ENCODE data around the gene SYAP1. TPM values are rescaled to one million over a fixed set of nuclear protein-coding genes. Genes with fewer than 3 reads are reported as not detected.

Gene SYAP1
- total RNA-seq, 3 donors from 2014 or later: 35.0 to 53.4 (median 46.9) TPM

GRCh38 chrX:16727637-16728036 lies 8.2 kb downstream of the SYAP1 start:
- H3K9me3 ChIP-seq: no peaks in the 10 kb centered on the region
- ATAC-seq (no peak), DNase-seq (no peak)
- H3K36me3 ChIP-seq (ENCODE audit: low read depth): no peaks in the 10 kb centered on the region
- H3K4me1 ChIP-seq (ENCODE audit: low read depth): peaks cover 10% of the 10 kb centered on the region
- intact Hi-C loops (cut with DNase I, micrococcal nuclease): no loop called here
- no peak overlapping the region for H3K4me3 ChIP-seq
- no peak for TF ChIP-seq CTCF (IDR thresholded peaks at IDR 0.05)

GRCh38 chrX:16730450-16730849 lies 11.0 kb downstream of the SYAP1 start:
- ATAC-seq (no peak), DNase-seq (no peak)
- Histone ChIP-seq H3K9me3 (no peaks in the 10 kb centered on the region), H3K4me1 (ENCODE audit: low read depth) (peaks cover 4% of the 10 kb centered on the region), H3K4me3 (no peak overlapping the region), H3K36me3 (ENCODE audit: low read depth) (no peaks in the 10 kb centered on the region)
- TF ChIP-seq CTCF (IDR thresholded peaks at IDR 0.05): no peak
- intact Hi-C loops (cut with DNase I, micrococcal nuclease): no loop called here

- DNase-seq (no peak), ATAC-seq (no peak)
- intact Hi-C loops (cut with DNase I, micrococcal nuclease): no loop called here
- Histone ChIP-seq H3K4me1 (ENCODE audit: low read depth) (no peaks in the 10 kb centered on the region), H3K36me3 (ENCODE audit: low read depth) (no peaks in the 10 kb centered on the region), H3K4me3 (no peak overlapping the region), H3K9me3 (no peaks in the 10 kb centered on the region)
- no peak for TF ChIP-seq CTCF (IDR thresholded peaks at IDR 0.05)
Observed at GRCh38 chrX:16733013-16733412, 13.6 kb downstream of the SYAP1 start.

GRCh38 chrX:16737024-16737423 lies 17.6 kb downstream of the SYAP1 start:
- intact Hi-C loops (cut with DNase I, micrococcal nuclease): no loop called here
- no peak for TF ChIP-seq CTCF (IDR thresholded peaks at IDR 0.05)
- Histone ChIP-seq H3K9me3 (no peaks in the 10 kb centered on the region), H3K4me3 (no peak overlapping the region), H3K4me1 (ENCODE audit: low read depth) (no peaks in the 10 kb centered on the region), H3K36me3 (ENCODE audit: low read depth) (no peaks in the 10 kb centered on the region)
- ATAC-seq (no peak), DNase-seq (no peak)

GRCh38 chrX:16739574-16739973 lies 20.2 kb downstream of the SYAP1 start:
- intact Hi-C loops (cut with DNase I, micrococcal nuclease): no loop called here
- ATAC-seq: no peak
- Histone ChIP-seq H3K4me1 (ENCODE audit: low read depth) (no peaks in the 10 kb centered on the region), H3K4me3 (no peak overlapping the region), H3K9me3 (no peaks in the 10 kb centered on the region), H3K36me3 (ENCODE audit: low read depth) (no peaks in the 10 kb centered on the region)
- no peak for DNase-seq
- no peak for TF ChIP-seq CTCF (IDR thresholded peaks at IDR 0.05)

Measured in mucosa of descending colon (tissue), 3 donors.